CD14-positive monocyte (primary cell): ENCODE results near the gene ARFGEF3. TPM values are rescaled to one million over a fixed set of nuclear protein-coding genes. Genes with fewer than 3 reads are reported as not detected.

Source experiments
- DNase-seq, 3 donors: peaks; one replicate each; pipeline ENCODE4 v3.0.0-alpha.2; 2011 to 2022
- H2AFZ ChIP-seq: 2 replicates; pipeline ENCODE4 v1.6.0; 2012; ENCODE audit warnings: mild to moderate bottlenecking, low read depth, low read length, inconsistent platforms; ENCODE audit not compliant: insufficient read depth, poor library complexity, severe bottlenecking
- H3K27ac ChIP-seq, 2 donors: 1 replicate in 1 of 2; 2 replicates in 1 of 2; pipeline ENCODE4 v1.5.1; 2012 to 2013; ENCODE audit warnings: low read length in 2 of 2, control low read depth in 1 of 2, inconsistent platforms in 1 of 2, low read depth in 1 of 2, mild to moderate bottlenecking in 1 of 2
- H3K27me3 ChIP-seq, 2 donors: one replicate each; pipeline versions ENCODE4 v1.6.0 to v1.6.1; 2011 to 2013; ENCODE audit warnings: low read length in 2 of 2; ENCODE audit not compliant: control insufficient read depth in 2 of 2, insufficient read depth in 2 of 2
- H3K36me3 ChIP-seq, 2 donors: replicated peaks in 1 of 2; 1 replicate in 1 of 2; 2 replicates in 1 of 2; pipeline versions ENCODE4 v1.5.1 to v1.6.1; 2012 to 2013; ENCODE audit warnings: low read length in 2 of 2, control low read depth in 1 of 2, inconsistent platforms in 1 of 2, mild to moderate bottlenecking in 1 of 2; ENCODE audit not compliant: insufficient read depth in 2 of 2, control insufficient read depth in 1 of 2
- H3K4me1 ChIP-seq, 2 donors: 1 replicate in 1 of 2; 2 replicates in 1 of 2; pipeline versions ENCODE4 v1.5.1 to v1.6.1; 2012 to 2013; ENCODE audit warnings: low read length in 2 of 2, control low read depth in 1 of 2, inconsistent platforms in 1 of 2, mild to moderate bottlenecking in 1 of 2, moderate library complexity in 1 of 2; ENCODE audit not compliant: insufficient read depth in 2 of 2, control insufficient read depth in 1 of 2
- H3K4me2 ChIP-seq: replicated peaks from 2 replicates; pipeline ENCODE3; 2012; ENCODE audit warnings: low read length, moderate library complexity, mild to moderate bottlenecking; ENCODE audit not compliant: poor library complexity, severe bottlenecking; ENCODE audit errors: extremely low read depth
- H3K4me3 ChIP-seq, 3 experiments: fragments of 200-600 bp in 1 of 3; sonication (generic) in 1 of 3; replicated peaks in 1 of 3; 1 replicate in 2 of 3; 2 replicates in 1 of 3; pipeline ENCODE4 v1.5.1; 2011 to 2013; ENCODE audit warnings: low read length in 3 of 3, mild to moderate bottlenecking in 3 of 3, control low read depth in 2 of 3, low read depth in 2 of 3, inconsistent platforms in 1 of 3, moderate library complexity in 1 of 3
- H3K79me2 ChIP-seq: 2 replicates; pipeline ENCODE4 v1.6.0; 2012; ENCODE audit warnings: mild to moderate bottlenecking, control low read depth, inconsistent platforms, low read length, moderate library complexity; ENCODE audit not compliant: insufficient read depth
- H3K9ac ChIP-seq: 2 replicates; pipeline ENCODE4 v1.6.0; 2017; ENCODE audit warnings: low read length, mild to moderate bottlenecking; ENCODE audit not compliant: insufficient read depth, poor library complexity, severe bottlenecking
- H3K9me3 ChIP-seq, 2 donors: replicated peaks in 1 of 2; 1 replicate in 1 of 2; 2 replicates in 1 of 2; pipeline versions ENCODE4 v1.5.1 to v1.6.1; 2012 to 2013; ENCODE audit warnings: low read length in 2 of 2, control low read depth in 1 of 2; ENCODE audit not compliant: control insufficient read depth in 1 of 2, insufficient read depth in 1 of 2
- H4K20me1 ChIP-seq: 2 replicates; pipeline ENCODE4 v1.6.0; 2012; ENCODE audit warnings: mild to moderate bottlenecking, low read length, control low read depth, moderate library complexity; ENCODE audit not compliant: insufficient read depth
- H3K27ac Mint-ChIP-seq, 7 donors: one replicate each; pipeline ENCODE4 v1.8.0; 2020; ENCODE audit warnings: mild to moderate bottlenecking in 7 of 7, mixed read lengths in 7 of 7, moderate library complexity in 6 of 7, inconsistent platforms in 2 of 7
- H3K27me3 Mint-ChIP-seq, 3 donors: one replicate each; pipeline ENCODE4 v1.8.0; 2021 to 2022; ENCODE audit warnings: low read depth in 3 of 3, mild to moderate bottlenecking in 3 of 3, mixed read lengths in 3 of 3, moderate library complexity in 3 of 3, inconsistent platforms in 1 of 3
- H3K36me3 Mint-ChIP-seq, 2 donors: one replicate each; pipeline ENCODE4 v1.8.0; 2020; ENCODE audit warnings: mixed read lengths in 2 of 2, inconsistent platforms in 1 of 2, mild to moderate bottlenecking in 1 of 2
- H3K4me1 Mint-ChIP-seq: one replicate; pipeline ENCODE4 v1.8.0; 2020; ENCODE audit warnings: mild to moderate bottlenecking, mixed read lengths
- H3K4me3 Mint-ChIP-seq, 2 donors: one replicate each; pipeline ENCODE4 v1.8.0; 2020; ENCODE audit warnings: mild to moderate bottlenecking in 2 of 2, mixed read lengths in 2 of 2, moderate library complexity in 1 of 2
- H3K9me3 Mint-ChIP-seq, 7 donors: one replicate each; pipeline ENCODE4 v1.8.0; 2020 to 2022; ENCODE audit warnings: mixed read lengths in 7 of 7, mild to moderate bottlenecking in 6 of 7, moderate library complexity in 6 of 7, inconsistent platforms in 2 of 7
- WGBS: methylation state at CpG from one replicate; pipeline ENCODE4 v1.1.5; 2013; ENCODE audit warnings: missing lambda C conversion rate; ENCODE audit not compliant: insufficient coverage; 5-methylcytosine and 5-hydroxymethylcytosine counted together
- intact Hi-C, 2 donors: fragments of 100-400 bp; cut with micrococcal nuclease; formaldehyde crosslinking; loops; one replicate each; pipeline versions ENCODE4 v1.15.0 to v1.15.1; 2023
- polyA plus RNA-seq, 3 donors: library from polyadenylated mRNA; depleted of rRNA in 1 of 3; unstranded in 2 of 3; stranded (reverse) in 1 of 3; fragments of 300-500 nt in 2 of 3; fragments of >200 nt in 1 of 3; fragmentation: Illumina TruSeq in 2 of 3; gene quantifications; 1 replicate in 2 of 3; 2 replicates in 1 of 3; pipeline ENCODE4 v1.2.3, GENCODE V29; 2012 to 2021
- TF ChIP-seq, protein P1 (sequence below): fragments of 200-600 bp; IDR thresholded peaks from one replicate; pipeline ENCODE4 v1.8.0; 2022; ENCODE audit warnings: antibody characterized with exemption, mild to moderate bottlenecking

ARFGEF3 gene
- polyA plus RNA-seq, 3 donors = not detected

DNA sequence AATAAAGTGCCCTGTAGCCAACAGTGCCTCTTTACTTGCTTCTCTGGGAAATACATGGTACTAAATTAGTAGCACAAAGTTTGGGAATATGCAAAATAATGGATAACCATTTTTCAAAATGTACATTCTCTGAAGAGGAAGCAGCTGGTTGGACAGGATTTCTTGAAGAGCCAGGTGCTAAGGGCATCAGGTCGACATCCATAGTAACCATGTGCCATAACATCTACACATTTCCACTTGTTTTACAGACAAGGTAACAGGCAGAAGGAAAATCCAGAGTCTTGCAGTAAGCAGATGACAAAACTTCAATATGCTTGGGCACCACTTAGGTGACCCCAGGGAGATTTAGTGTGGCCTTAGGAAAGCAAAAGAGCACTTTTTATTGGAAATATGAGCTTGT, 179.4 kb downstream of the ARFGEF3 start:
- no peak for DNase-seq
- Histone ChIP-seq H3K27ac (no peak overlapping the region), H3K4me3 (no peak overlapping the region), H3K36me3 (no peaks in the 10 kb centered on the region), H4K20me1 (no peaks in the 10 kb centered on the region), H2AFZ (no peak overlapping the region), H3K9me3 (no peaks in the 10 kb centered on the region), H3K4me1 (no peaks in the 10 kb centered on the region), H3K9ac (no peak overlapping the region), H3K4me2 (no peak overlapping the region), H3K27me3 (no peaks in the 10 kb centered on the region), H3K79me2 (no peaks in the 10 kb centered on the region)
- Mint-ChIP-seq H3K36me3 (no peaks in the 10 kb centered on the region), H3K4me1 (no peaks in the 10 kb centered on the region), H3K27ac (no peak overlapping the region), H3K4me3 (no peak overlapping the region), H3K9me3 (peaks cover 0 to 3% (median 0%) of the 10 kb centered on the region in 7 donors), H3K27me3 (peaks cover 2 to 3% (median 2%) of the 10 kb centered on the region in 3 donors)
- WGBS = no CpG with 5 or more reads among the region's 1 CpG
- TF ChIP-seq, protein P1, sequence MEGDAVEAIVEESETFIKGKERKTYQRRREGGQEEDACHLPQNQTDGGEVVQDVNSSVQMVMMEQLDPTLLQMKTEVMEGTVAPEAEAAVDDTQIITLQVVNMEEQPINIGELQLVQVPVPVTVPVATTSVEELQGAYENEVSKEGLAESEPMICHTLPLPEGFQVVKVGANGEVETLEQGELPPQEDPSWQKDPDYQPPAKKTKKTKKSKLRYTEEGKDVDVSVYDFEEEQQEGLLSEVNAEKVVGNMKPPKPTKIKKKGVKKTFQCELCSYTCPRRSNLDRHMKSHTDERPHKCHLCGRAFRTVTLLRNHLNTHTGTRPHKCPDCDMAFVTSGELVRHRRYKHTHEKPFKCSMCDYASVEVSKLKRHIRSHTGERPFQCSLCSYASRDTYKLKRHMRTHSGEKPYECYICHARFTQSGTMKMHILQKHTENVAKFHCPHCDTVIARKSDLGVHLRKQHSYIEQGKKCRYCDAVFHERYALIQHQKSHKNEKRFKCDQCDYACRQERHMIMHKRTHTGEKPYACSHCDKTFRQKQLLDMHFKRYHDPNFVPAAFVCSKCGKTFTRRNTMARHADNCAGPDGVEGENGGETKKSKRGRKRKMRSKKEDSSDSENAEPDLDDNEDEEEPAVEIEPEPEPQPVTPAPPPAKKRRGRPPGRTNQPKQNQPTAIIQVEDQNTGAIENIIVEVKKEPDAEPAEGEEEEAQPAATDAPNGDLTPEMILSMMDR = no peak
- intact Hi-C loops = no loop called here

DNA sequence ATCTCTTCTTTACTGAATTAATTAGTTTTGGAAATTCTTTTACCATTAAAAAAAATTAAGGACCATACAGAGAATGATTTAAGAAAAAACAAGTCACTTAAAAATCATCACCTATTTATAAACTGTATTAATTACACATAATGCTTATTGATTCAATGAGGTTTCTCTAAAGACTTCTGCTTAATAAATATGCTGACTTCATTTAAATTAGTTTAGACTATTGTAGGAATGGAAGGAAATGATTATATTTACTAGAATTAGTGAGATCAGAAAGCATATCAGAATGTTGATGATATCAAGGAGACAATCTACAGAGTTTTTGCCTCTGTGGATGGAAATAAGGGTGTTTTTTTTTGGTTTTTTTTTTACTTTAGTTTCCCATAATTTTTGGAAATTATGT, 181.4 kb downstream of the ARFGEF3 start:
- Mint-ChIP-seq H3K9me3 (peaks cover 0 to 3% (median 0%) of the 10 kb centered on the region in 7 donors), H3K27ac (no peak overlapping the region)

More for the DNA sequence above, 181.4 kb downstream of the ARFGEF3 start:
- Mint-ChIP-seq H3K27me3 (peaks cover 2 to 3% (median 2%) of the 10 kb centered on the region in 3 donors), H3K4me1 (no peaks in the 10 kb centered on the region), H3K36me3 (no peaks in the 10 kb centered on the region), H3K4me3 (no peak overlapping the region)
- Histone ChIP-seq H3K9me3 (no peaks in the 10 kb centered on the region), H3K9ac (no peak overlapping the region), H3K4me3 (no peak overlapping the region), H3K79me2 (no peaks in the 10 kb centered on the region), H3K36me3 (no peaks in the 10 kb centered on the region), H3K27ac (no peak overlapping the region), H4K20me1 (no peaks in the 10 kb centered on the region), H3K4me2 (no peak overlapping the region), H3K27me3 (no peaks in the 10 kb centered on the region), H2AFZ (no peak overlapping the region), H3K4me1 (no peaks in the 10 kb centered on the region)
- DNase-seq = no peak
- TF ChIP-seq, protein P1 = no peak
- intact Hi-C loops = no loop called here
